SW 1271 (cell line): ENCODE data around the gene ERBB4.

Source experiments
- DNase-seq, 2 experiments: peaks; one replicate each; lab custom pipeline; 2025; lab: John Stamatoyannopoulos, UW

The ERBB4 gene

GRCh38 chr2:212428681-212429478, 109.7 kb downstream of the ERBB4 start:
- DNase-seq: no peak

GRCh38 chr2:212427638-212428037, 111.0 kb downstream of the ERBB4 start:
- DNase-seq: no peak

GRCh38 chr2:212426637-212427412, 111.8 kb downstream of the ERBB4 start:
- DNase-seq: no peak

GRCh38 chr2:212424082-212424481, 114.5 kb downstream of the ERBB4 start:
- no peak for DNase-seq

GRCh38 chr2:212423089-212423488, 115.5 kb downstream of the ERBB4 start:
- no peak for DNase-seq

GRCh38 chr2:212421556-212422334, 116.9 kb downstream of the ERBB4 start:
- DNase-seq: no peak

- DNase-seq: no peak
Observed at GRCh38 chr2:212416086-212416485, 122.5 kb downstream of the ERBB4 start.

GRCh38 chr2:212414767-212415211, 123.8 kb downstream of the ERBB4 start:
- DNase-seq: no peak

- DNase-seq: no peak
Observed at GRCh38 chr2:212409560-212409959, 129.0 kb downstream of the ERBB4 start.

GRCh38 chr2:212408524-212408923, 130.1 kb downstream of the ERBB4 start:
- DNase-seq: no peak

- no peak for DNase-seq
Observed at GRCh38 chr2:212406716-212407115, 131.9 kb downstream of the ERBB4 start.

- DNase-seq: no peak
Observed at GRCh38 chr2:212402316-212402715, 136.3 kb downstream of the ERBB4 start.

GRCh38 chr2:212398316-212398715, 140.3 kb downstream of the ERBB4 start:
- DNase-seq: no peak

GRCh38 chr2:212392544-212392943, 146.1 kb downstream of the ERBB4 start:
- DNase-seq: no peak

GRCh38 chr2:212392043-212392442, 146.6 kb downstream of the ERBB4 start:
- no peak for DNase-seq

- no peak for DNase-seq
Observed at GRCh38 chr2:212387146-212387545, 151.5 kb downstream of the ERBB4 start.

GRCh38 chr2:212385241-212385640, 153.4 kb downstream of the ERBB4 start:
- no peak for DNase-seq

GRCh38 chr2:212384027-212384426, 154.6 kb downstream of the ERBB4 start:
- no peak for DNase-seq

- DNase-seq: no peak
Observed at GRCh38 chr2:212381428-212382102, 157.0 kb downstream of the ERBB4 start.

- no peak for DNase-seq
Observed at GRCh38 chr2:212379103-212379502, 159.5 kb downstream of the ERBB4 start.

- DNase-seq: no peak
Observed at GRCh38 chr2:212367431-212367830, 171.2 kb downstream of the ERBB4 start.
